GM12865 (cell line): ENCODE results near the gene ETV4.
A peak's percentile ranks its signal among the peaks of the same experiment; 100 is the strongest.

ENCODE experiments used
- DNase-seq: peaks from one replicate; pipeline ENCODE4 v3.0.0; 2010; ENCODE audit warnings: low read depth
- H3K4me3 ChIP-seq: 2 replicates; pipeline ENCODE4 v1.5.1; 2011; ENCODE audit warnings: mild to moderate bottlenecking, low read depth, low read length, control low read depth
- CTCF ChIP-seq: IDR thresholded peaks from 2 replicates; pipeline ENCODE4 v1.5.1; 2011; ENCODE audit warnings: low read length, control low read depth, low read depth, inconsistent platforms; ENCODE audit not compliant: insufficient read depth; ENCODE audit errors: missing control alignments

The ETV4 gene

GRCh38 chr17:43587647-43588046, 41.5 kb upstream of the ETV4 start:
- DNase-seq: no peak
- TF ChIP-seq CTCF: no peak
- H3K4me3 ChIP-seq: no peak overlapping the region

DNA sequence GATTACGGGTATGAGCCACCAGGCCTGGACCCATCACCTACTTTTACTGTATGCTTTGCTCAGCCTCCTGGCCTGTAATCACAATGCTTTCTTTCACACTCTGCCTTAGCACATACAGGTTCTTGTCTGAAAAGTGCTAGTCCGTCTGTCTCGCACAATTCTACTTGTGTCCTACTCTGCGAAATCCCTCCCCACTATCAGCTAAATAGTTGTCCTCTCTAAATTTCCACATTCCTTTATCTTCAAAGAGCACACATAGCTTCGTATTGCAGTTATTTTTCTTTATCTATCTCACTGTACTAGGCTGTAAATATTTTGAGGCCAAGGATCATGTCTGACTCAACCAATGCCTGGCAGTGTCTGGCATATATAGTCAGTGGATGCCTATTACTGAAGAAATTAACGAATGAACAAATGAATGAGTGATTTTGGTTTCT, 38.5 kb upstream of the ETV4 start:
- H3K4me3 ChIP-seq: no peak overlapping the region
- no peak for TF ChIP-seq CTCF
- no peak for DNase-seq

GRCh38 chr17:43583332-43583731, 37.2 kb upstream of the ETV4 start:
- TF ChIP-seq CTCF: no peak
- no peak overlapping the region for H3K4me3 ChIP-seq
- no peak for DNase-seq

GRCh38 chr17:43581613-43582012, 35.5 kb upstream of the ETV4 start:
- no peak for DNase-seq
- no peak for TF ChIP-seq CTCF

GRCh38 chr17:43581130-43581529, 35.0 kb upstream of the ETV4 start:
- DNase-seq: no peak
- no peak overlapping the region for H3K4me3 ChIP-seq
- TF ChIP-seq CTCF: no peak

More at GRCh38 chr17:43581613-43582012, 35.5 kb upstream of the ETV4 start:
- H3K4me3 ChIP-seq: no peak overlapping the region

- no peak overlapping the region for H3K4me3 ChIP-seq
- DNase-seq: peak; percentile 26
- TF ChIP-seq CTCF: no peak
Measured at GRCh38 chr17:43579566-43580140, 33.5 kb upstream of the ETV4 start.
